Left lobe of liver (tissue), 2 donors: Measurements from ENCODE around the gene NRXN3. TPM values are rescaled to one million over a fixed set of nuclear protein-coding genes. Genes with fewer than 3 reads are reported as not detected.

Experiments
- ATAC-seq: fragments of 200-7000 bp; cut with Tn5 transposase; one replicate; pipeline ENCODE4 v1.9.1; 2020; ENCODE audit warnings: mild to moderate bottlenecking, moderate library complexity
- DNase-seq: peaks from one replicate; pipeline ENCODE4 v3.0.0-alpha.2; 2020; ENCODE audit warnings: low spot score
- total RNA-seq: library from RNA; stranded (reverse); gene quantifications from one replicate; pipeline ENCODE4 v1.2.1, GENCODE V29; 2021
- donor health status: DM: no; HTN: no; CAD: no; lungs with moderate emphysema.
- donor health status: DM: no; HTN: yes; CAD: no.

NRXN3 gene
- total RNA-seq, 1 donor from 2014 or later, result 0.20 TPM

DNA sequence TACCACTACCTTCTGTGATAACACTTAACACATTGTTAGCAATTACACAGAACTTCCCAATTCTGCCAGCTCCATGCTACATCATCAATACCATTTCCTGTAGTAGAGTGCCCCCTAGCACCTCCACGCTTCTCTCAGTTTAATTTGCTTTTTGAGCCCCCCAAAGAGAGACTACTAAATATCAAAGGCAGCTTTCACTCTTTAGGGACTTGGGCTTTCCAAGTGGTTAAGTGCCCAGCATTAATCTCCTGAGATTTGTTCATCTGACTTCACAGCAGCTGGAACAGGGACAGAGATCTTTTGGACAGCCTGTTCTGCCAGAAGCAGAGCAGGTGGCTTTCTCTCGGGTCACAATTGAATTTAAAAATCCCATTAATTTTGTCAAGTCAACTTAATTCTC, 1086.2 kb downstream of the NRXN3 start:
- no peak for ATAC-seq
- no peak for DNase-seq

DNA sequence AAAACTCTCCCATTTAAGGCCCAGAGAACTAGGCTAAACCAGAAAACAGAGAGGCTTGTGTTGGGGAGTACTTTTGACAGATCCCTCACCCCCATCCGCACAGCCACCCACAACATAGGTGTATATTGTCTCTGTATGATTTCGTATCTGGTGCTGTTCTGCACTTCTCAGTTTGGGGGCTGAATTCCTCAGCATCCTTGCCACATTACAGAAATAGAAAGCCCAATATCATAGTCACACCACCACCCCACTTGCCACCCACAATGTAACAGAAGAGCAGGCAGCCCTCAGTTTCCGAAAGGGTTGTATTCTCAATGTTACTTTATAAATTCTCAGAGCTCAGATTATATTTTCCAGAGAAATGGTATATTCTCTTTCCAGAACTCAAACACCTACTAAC, 1090.2 kb downstream of the NRXN3 start:
- DNase-seq (no peak), ATAC-seq (no peak)

DNA sequence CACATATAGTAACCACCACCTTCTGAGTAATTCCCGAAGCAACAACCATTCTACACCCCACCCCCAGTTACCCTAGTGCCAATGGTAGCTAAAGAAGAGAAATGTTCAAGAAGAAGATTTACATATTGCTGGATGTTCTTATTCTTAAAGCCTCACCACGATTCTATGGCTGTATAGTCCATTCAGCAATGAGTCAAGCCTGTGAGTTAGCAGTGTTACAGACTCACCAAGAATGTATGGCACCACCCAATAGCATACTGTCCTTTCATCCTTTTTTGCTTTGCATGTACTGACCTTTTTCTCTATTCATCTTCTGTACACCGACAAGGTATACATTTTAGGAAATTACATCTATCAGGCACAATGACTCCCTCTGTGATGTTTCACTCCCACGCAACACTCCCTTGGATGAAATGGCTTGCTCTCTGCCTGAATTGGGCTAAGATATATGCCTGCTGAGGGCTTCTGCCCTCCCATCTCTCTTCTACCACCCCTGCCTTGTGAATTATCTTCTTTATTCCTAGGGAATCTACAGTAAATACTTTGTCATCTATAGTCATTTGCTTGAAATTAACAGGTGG, 1095.3 kb downstream of the NRXN3 start:
- ATAC-seq (no peak), DNase-seq (no peak)

DNA sequence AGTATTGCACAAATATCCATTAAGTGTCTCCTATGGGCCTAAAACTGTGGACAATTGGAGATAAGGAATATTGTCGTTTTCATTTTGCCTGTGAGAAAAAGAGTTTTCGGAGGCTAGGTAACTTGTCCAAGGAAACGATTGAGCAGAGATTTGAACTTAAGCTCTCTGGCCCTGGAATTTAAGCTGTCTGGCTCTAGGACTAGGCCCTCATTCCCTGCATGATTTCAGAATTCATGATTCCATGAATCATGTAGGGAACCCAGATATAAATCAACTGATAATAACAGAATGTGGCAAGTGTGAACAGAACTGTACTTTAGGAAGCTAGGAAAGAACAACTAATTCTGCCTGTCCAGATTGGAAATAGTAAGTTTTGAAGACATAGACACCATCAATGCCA, 1100.2 kb downstream of the NRXN3 start:
- DNase-seq (no peak), ATAC-seq (no peak)

DNA sequence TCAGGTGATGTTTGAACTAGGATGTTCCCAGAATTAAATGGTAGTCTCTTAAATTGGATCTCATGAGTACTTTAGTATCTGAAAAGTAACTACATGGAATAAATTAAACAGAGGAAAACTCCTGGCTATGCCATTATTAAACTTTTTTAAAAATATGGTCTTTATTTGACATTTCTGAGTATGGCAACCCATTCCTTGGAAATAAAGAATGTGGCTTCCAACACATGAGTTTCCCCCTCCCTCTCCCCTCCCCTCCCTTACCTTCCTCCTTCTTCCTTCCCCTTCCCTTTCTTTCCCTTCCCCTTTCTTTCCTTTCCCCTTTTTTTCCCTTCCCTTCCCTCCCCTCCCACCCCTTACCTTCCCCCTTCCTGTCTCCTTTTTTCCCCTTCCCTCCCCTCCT, 1100.9 kb downstream of the NRXN3 start:
- no peak for ATAC-seq

DNA sequence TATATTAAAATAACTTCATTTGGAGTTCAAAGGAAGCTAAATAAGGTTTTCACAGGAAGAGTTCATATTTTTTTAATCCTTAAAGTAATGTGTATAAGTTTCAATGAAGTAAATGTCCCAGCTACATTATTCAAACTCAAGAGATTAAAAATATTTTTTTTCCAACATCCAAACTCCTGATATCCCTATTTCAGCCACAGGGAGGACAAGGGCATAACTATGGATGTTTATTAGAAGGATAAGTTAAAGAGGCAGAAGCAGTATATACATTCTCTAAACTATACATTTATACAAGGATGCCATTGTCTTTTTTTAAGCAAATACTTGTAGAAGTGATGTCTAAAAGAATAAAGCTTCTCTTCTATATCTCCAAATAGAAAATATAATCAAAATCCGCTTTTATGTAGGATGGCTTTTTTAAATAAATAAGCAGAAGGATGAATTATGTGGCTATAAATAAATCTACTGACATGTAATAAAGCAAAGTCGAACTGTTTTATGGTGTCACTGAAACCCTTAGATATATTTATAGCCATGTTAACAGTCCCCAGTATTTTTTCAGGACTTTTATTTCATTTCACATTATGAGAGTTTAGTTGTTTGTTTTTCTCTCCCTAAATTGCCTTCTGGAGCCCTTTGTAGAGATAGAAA, 1104.6 kb downstream of the NRXN3 start:
- DNase-seq, result no peak
- ATAC-seq, result no peak

More for the DNA sequence above, 1100.9 kb downstream of the NRXN3 start:
- DNase-seq, result no peak

DNA sequence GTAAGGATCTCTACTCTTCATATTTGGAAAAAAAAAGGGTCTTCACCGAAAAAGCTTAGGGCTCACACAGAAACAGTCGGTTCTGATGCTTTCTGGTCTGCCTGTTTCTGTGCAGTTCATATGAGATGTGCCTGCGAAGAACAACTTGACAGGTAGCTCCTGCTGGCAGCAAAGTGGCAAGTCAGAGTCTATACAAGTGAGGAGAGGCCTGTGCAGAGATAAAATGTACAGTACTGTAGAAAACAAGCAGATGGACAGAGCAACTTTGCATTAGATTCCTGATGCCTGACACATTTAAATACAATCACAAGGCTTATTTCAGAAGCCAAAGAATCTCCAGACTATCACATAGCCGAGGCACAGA, 1105.1 kb downstream of the NRXN3 start:
- ATAC-seq (no peak), DNase-seq (no peak)

DNA sequence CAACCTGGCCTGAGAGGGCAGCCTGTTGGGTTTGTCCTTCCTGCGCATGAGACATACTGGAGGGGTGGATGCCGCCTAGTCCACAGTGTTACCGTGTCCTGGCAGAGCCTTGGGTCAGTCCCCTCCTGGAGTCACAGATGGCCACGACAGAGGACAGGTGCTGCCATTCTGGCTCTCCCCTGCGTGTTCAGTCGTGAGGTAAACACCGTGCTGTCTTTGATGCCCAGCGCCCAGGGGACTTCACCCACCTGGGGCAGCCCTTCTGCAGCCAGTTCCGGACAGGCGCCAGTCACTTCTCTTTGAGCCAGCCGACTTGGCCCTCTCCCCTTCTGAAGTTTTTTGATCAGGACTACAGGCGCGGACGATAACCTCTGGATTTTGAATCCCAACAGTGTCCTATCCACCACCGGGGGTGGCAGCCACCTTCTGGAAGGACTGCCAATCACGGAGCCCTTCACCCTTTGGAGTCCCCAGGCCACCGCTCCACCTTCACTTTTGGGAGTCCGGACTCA, 1108.2 kb downstream of the NRXN3 start:
- no peak for ATAC-seq
- DNase-seq, result peak; percentile 40

DNA sequence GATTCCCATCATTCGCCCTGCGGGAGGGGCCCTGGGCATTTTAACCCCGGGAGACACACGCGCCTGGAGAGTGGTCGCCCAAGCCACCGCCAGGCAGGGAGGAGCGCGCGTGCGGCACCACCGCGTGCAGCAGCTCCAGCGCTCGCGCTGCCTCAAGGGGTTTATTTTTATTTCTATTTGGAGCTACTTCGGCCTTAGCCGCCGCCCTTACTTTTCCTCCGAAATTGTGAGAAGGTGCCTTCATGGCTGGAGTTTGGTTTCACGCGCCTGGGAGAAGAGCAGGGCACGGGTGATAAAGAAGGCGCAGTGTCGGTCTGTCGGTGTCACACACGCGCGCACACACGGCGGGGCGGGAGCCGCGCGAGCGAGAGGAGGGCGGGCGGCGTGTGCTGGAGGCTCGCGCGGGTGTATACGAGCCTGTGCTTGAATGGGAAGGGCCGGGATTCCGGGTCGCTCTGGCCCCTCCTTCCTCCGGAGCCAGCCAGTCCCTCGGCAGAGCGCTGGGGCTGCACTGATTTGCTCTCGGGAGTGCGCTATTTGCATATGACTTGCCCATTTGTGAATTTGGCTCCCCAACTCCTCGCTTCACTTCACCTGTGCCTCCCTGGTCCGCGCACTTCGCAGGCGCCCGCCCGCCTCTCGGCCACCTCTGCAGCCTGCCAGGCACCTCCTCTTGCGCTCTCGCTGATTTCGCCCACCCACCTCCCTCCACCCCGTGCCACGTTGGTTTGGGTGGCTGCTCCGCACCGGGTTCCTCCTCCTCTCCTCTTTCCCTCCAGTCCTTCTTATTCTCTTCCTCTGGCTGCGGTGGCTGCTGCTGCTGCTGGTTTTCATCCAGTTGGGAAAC, 1108.8 kb downstream of the NRXN3 start:
- peak; percentile 79 for DNase-seq
- peak; percentile 98 for ATAC-seq

DNA sequence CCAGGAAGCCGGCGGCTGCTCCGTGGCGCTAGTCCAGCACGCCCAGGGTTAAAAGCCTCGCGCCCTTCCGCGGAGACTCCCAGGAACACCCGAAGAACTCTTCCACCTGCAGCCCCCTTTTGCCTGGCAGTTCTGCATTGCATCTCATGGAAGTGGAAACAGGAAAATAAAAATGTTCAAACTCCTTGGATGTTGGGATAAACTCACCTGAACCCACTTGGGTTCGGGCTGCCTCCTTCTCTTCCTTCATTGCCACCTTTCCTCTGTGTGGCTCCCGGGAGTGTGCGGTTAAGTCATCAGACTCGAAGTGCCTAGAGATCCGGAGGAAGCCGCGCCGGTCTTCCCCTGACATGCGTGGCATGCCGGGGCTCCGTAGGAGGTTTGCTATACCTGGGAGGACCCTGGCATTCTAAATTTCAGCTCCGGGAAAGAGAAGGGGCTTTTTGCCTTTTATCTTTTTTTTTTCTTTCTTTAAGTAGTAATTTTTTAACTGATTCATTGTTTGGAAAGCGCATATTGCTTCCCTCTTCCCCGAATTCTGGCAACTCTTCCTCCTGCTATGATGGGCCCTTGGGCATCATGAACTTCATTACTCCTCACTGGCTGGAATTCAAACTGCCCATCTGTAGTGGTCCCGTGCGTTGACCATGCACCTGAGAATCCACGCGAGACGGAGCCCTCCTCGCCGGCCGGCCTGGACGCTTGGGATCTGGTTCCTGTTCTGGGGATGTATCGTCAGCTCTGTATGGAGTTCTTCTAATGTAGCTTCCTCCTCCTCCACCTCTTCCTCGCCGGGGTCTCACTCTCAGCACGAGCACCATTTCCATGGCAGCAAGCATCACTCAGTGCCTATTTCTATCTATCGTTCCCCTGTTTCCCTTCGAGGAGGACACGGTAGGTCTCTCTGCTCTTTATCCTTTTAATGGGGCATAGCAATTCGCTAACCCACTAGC, 1109.7 kb downstream of the NRXN3 start:
- ATAC-seq (no peak), DNase-seq (no peak)

DNA sequence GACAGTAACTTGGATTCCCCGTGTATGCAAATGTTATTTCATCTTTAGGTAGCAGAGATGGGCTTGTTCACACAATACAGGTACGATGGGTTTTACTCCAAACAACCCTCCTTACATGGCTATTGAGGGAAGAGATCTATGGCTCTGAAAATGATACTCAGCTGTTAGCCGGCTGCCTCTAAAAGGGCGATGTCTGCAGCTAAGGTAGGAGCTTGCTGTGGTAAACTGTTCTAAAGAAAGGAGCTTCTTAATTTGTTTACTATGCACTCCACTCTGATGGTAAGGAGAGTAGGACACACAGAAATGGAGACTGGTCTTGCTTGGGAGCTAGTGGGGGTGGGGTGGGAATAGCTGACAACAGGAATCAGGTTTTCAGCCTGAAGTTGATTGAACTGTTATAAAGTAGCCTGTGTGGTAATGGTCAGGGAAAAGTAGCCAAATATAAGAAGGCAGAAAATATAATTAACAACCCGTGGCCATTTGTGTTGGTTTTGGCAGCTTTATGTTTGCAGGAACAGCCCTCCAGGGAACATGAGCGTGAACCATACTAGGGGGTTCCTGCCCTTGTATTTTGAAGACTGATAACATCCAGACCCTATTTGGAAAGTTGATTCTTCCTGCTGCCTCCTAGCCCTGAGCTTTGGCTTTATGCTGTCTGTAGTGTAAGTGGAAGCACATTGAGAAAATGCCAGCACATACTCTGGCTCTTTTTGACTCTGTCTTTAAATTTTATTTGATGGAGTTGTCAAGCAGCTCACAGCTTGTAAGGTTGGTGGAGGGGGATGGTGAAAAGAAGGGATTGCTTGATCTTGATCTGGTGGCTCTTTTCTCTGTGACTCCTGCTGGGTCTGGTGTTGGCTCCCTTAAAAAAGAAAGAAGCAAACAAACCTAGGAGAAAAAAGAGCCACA, 1111.3 kb downstream of the NRXN3 start:
- no peak for ATAC-seq
- DNase-seq, result no peak

DNA sequence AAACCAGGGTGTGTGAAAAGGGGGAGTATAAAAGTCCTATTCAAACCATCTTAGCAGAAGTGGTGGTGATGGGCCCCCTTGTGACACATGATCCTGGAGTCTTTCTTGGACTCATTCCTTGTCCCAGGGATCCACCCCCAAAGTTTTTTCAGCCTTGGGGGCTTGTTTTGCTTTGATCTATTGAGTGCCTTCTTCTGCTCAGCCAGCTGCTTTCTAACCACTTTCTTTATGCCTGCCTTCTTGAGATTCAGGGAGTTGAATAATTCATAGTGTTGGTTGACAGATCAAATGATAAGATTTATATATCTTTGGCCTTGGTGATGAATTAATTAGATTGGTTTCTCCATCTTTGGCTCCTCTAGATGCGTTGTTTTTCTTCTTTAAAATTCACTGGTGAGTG, 1114.4 kb downstream of the NRXN3 start:
- ATAC-seq, result no peak
- no peak for DNase-seq

DNA sequence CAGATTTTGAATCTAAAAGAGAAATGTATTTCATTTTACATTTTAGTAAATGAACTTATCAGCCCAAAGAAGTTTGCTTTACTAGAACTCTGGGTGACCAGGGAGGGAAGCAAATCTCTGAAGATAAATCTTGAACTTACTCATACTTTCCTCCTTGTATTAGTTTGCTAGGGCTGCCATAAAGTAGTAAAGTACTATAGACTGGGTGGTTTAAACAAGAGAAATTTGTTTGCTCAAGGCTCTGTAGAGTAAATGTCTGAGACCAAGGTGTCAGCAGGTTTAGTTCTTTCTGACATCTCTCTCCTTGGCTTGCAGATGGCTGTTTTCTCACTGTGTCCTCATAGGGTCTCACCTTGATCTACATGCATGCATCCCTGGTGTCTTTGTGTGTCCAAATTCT, 1115.1 kb downstream of the NRXN3 start:
- no peak for DNase-seq
- no peak for ATAC-seq

DNA sequence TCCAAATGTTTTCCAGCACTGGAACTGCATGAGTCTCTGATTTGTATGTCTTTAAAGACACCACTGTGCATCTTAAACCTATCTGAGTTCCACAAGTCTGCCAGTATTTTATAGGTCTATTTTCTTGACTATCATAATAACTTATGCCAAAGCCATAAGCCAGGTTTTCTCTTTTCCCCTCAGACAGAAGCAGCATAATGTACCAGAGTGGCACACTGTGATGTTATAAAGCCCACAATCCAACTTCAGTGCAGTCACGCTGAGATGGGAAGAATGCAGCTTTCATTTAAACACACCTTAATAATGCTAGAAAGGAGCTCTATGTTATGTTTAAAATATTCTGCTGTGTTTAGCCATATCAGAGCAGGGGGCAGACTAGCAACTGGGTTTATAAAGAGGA, 1117.8 kb downstream of the NRXN3 start:
- no peak for ATAC-seq

DNA sequence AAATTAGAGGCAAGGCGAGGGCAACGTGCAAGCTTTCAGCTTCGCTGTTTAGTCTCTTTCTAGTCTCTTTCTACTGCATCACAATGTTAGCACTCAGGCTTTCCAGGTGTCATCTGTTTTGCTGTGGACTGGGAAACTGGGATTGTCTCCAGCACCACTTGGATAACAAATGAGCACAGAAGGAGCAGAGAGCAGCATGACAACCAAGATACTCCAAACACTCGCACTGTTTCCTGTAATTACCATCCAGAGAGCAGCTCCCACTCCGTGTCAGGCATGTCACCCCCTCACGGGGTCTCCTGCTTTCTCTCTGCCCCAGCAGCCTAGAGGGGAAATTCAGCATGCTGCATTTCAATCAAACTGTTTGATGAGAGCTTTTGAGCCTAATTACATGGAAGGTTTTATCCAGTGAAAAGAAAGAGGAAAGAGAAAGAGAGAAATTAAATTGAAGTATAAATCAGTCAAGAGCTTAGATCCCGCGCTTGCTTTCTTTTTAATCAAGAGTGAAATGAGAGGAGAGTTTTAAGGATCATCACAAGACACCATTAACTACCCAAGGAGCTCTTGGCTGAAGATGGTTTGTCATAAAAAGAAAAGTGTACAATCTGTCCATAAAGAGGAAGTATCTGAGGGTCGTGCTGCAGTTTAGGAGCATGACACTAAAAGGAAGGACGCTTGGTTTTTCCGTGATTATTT, 1123.5 kb downstream of the NRXN3 start:
- no peak for DNase-seq
- no peak for ATAC-seq

More for the DNA sequence above, 1117.8 kb downstream of the NRXN3 start:
- DNase-seq, result no peak

DNA sequence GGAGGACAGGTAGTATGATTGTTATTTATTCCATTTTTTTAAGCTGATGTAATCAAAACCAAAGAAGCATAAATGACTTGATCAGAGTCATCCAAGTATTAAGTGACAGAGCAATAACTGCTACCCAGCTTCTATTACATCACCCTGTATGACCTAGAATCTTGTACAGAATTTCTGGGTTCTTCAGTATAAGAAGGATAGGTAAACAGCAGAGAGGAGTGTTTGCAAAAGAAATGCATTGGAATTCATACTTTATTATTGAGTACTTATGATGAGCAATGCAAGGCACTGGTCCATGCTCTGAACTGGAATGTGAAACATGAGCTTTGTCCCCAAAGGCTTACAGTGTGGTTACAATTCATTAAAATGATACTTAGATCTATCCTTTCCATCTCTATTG, 1124.3 kb downstream of the NRXN3 start:
- no peak for ATAC-seq
- DNase-seq, result no peak

DNA sequence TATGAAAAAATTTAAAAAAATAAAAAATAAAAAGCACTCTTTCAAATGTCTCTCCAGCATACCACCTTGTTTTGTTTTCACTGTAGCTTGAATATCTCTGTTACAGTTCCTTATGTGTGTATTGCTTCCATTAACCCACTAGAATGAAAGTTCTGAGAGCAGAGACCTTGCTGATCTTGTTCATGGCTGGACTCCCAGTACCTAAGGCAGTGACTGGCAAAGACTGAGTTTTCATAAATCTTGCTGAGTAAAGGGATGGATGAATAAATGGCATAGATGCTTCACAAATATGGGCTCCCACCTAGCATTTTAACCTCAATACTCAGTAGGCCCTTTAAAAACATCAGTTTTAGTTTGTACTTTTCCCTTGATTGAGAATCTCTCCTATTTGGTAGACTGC, 1125.2 kb downstream of the NRXN3 start:
- ATAC-seq (no peak), DNase-seq (no peak)

DNA sequence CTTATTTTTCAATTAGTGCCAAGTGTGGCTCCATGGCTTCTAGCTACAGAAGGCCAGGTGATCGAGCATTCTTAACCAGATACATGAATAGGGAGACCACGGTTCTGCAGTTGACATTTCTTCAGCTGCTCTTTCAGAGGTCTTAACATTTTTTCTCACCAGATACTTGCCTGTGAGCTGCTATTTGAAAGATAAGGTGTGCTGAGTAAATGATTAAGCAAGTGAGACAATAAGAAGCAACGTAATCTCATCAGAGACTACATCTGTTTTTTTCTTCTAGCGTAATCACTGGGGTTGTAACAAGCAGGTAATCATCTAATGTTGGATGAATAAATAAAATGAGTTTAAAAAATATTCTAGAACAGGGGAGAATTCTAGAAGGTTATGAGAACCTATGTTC, 1128.2 kb downstream of the NRXN3 start:
- no peak for DNase-seq
- ATAC-seq, result no peak

DNA sequence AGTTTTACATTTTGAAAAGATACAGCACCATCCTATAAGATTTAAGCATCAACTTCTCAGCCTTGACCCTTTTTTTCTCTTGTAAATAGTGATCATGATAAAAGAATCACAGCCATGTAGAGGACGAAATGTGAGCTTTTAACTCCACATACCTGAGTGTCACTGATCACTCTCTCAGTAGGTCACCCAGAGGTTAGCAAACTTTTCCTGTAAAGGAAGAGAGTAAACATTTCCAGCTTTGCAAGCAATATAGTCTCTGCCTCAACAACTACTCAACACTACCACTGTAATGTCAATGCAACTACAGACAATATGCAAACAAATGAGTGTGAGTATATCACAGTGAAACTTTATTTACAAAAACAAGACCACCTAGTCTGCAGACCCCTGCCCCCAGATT, 1129.0 kb downstream of the NRXN3 start:
- DNase-seq (no peak), ATAC-seq (no peak)
